Measurements from ENCODE around the gene NEDD9.

- TF ChIP-seq CTCF (IDR thresholded peaks at IDR 0.05; ENCODE audit: low read depth, low read length): no peak
- no peak for TF ChIP-seq EZH2phosphoT487 (IDR thresholded peaks at IDR 0.05; ENCODE audit: low read depth)
Measured at GRCh38 chr6:11143394-11144371, 88.8 kb downstream of the NEDD9 start.
